ENCODE data around the gene LAMTOR1. TPM values are rescaled to one million over a fixed set of nuclear protein-coding genes. Genes with fewer than 3 reads are reported as not detected.

Gene LAMTOR1
- total RNA-seq, 1 experiment from 2014 or later = 96.3 TPM

DNA sequence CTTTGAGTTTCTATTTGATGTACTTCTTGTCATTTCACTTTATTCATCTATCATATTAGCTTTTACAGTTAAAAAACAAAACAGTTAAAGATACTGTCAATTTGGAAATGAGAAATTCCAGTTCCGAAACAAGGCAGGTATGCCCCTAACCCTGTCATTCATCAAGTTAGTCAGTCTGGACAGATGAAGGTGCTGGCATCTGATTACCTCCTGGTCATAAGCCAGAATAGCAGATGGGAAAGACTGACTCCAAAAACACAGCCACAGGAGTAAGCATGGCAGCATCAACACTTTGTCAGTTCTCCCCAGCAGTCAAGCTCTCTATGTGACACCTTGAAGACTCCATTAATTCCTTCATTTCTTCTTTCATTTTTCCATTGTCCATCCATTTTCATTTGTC, 18.1 kb downstream of the LAMTOR1 start:
- H2BK5ac ChIP-seq (ENCODE audit: insufficient read length, low read length) = no peak overlapping the region
- H3K14ac ChIP-seq (ENCODE audit: insufficient read depth, low read length) = no peak overlapping the region
- no peak overlapping the region for H2BK120ac ChIP-seq (ENCODE audit: low read depth, low read length, poor library complexity, severe bottlenecking)
- Mint-ChIP-seq H3K9me3 (no peaks in the 10 kb centered on the region), H3K4me3 (no peak overlapping the region), H3K27ac (no peak overlapping the region), H3K4me1 (peaks cover 12 to 14% of the 10 kb centered on the region in 2 experiments), H3K36me3 (ENCODE audit: insufficient read depth in 1 of 3, low read depth in 3 of 3) (peaks cover 0 to 4% (median 2%) of the 10 kb centered on the region in 3 experiments; a peak in 3 of 7 replicates), H3K27me3 (ENCODE audit: low read depth) (no peaks in the 10 kb centered on the region; the same call in 1 of the 2 replicates)
- no peaks in the 10 kb centered on the region; the same call in 1 of the 2 replicates for H3K79me2 ChIP-seq (ENCODE audit: insufficient read depth, low read length)
- H3K4ac ChIP-seq (ENCODE audit: low read depth, low read length) = no peak overlapping the region
- no peak overlapping the region for H3K9ac ChIP-seq (ENCODE audit: extremely low read depth, insufficient read length, low read length)
- TF ChIP-seq, protein P1, sequence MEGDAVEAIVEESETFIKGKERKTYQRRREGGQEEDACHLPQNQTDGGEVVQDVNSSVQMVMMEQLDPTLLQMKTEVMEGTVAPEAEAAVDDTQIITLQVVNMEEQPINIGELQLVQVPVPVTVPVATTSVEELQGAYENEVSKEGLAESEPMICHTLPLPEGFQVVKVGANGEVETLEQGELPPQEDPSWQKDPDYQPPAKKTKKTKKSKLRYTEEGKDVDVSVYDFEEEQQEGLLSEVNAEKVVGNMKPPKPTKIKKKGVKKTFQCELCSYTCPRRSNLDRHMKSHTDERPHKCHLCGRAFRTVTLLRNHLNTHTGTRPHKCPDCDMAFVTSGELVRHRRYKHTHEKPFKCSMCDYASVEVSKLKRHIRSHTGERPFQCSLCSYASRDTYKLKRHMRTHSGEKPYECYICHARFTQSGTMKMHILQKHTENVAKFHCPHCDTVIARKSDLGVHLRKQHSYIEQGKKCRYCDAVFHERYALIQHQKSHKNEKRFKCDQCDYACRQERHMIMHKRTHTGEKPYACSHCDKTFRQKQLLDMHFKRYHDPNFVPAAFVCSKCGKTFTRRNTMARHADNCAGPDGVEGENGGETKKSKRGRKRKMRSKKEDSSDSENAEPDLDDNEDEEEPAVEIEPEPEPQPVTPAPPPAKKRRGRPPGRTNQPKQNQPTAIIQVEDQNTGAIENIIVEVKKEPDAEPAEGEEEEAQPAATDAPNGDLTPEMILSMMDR (conservative IDR thresholded peaks at IDR 0.05) = no peak
- H2BK15ac ChIP-seq (ENCODE audit: low read depth, low read length) = no peak overlapping the region
- no peak overlapping the region for H3K56ac ChIP-seq (ENCODE audit: insufficient read length, low read depth, low read length)
- H2BK12ac ChIP-seq (ENCODE audit: insufficient read length, low read depth, low read length) = no peak overlapping the region
- no peak overlapping the region for H2AFZ ChIP-seq (ENCODE audit: low read length)
- H3K9me3 ChIP-seq (ENCODE audit: control insufficient read depth, low read depth, low read length) = no peaks in the 10 kb centered on the region
- no peaks in the 10 kb centered on the region for H3K27me3 ChIP-seq (ENCODE audit: insufficient read depth, low read length)
- H3K23me2 ChIP-seq (ENCODE audit: insufficient read length, low read depth, low read length, poor library complexity, severe bottlenecking) = peaks cover under 1% of the 10 kb centered on the region
- H3K79me1 ChIP-seq (ENCODE audit: insufficient read depth, low read depth, low read length, poor library complexity, severe bottlenecking) = no peaks in the 10 kb centered on the region
- H3K4me2 ChIP-seq (ENCODE audit: insufficient read depth, insufficient read length, low read length) = no peak overlapping the region
- H4K5ac ChIP-seq (ENCODE audit: insufficient read length, low read depth, low read length) = no peak overlapping the region
- no peak overlapping the region for H3K23ac ChIP-seq (ENCODE audit: insufficient read length, low read depth, low read length)
- no peak overlapping the region for H3T11ph ChIP-seq (ENCODE audit: low read length)
- no peak overlapping the region for H2BK20ac ChIP-seq (ENCODE audit: low read depth, low read length, poor library complexity, severe bottlenecking)
- H4K8ac ChIP-seq (replicated peaks; ENCODE audit: insufficient read length, low read depth, low read length) = no peak overlapping the region
- WGBS (ENCODE audit: extremely low coverage, insufficient read length, low lambda C conversion rate) = no CpG with 5 or more reads among the region's 1 CpG
- no peak overlapping the region for H2AK5ac ChIP-seq (ENCODE audit: insufficient read length, low read length)
- no peak for DNase-seq
- no peak overlapping the region for H4K91ac ChIP-seq (ENCODE audit: insufficient read length, low read depth, low read length)
- H3K18ac ChIP-seq (ENCODE audit: insufficient read length, low read depth, low read length) = no peak overlapping the region
- H3K4me1 ChIP-seq (ENCODE audit: insufficient read depth, low read length) = no peaks in the 10 kb centered on the region
- no peak overlapping the region for H3K27ac ChIP-seq (ENCODE audit: insufficient read length, low read depth, low read length)
- no peaks in the 10 kb centered on the region for H4K20me1 ChIP-seq (ENCODE audit: control insufficient read depth, insufficient read depth, insufficient read length)

Data from H9 (cell line).